Measurements from ENCODE around the gene MRPS25. TPM values are rescaled to one million over a fixed set of nuclear protein-coding genes. Genes with fewer than 3 reads are reported as not detected.

The MRPS25 gene
- polyA plus RNA-seq, 1 of the 3 experiments (the other 2 are of a cell fraction) = 41.5 TPM

Other genes starting within 250 kb of the MRPS25 start
- gene FGD5, start 246.4 kb downstream of the MRPS25 start, polyA plus RNA-seq (2012; rRNA removed) = not detected in 2 replicates
- gene NR2C2, start 117.7 kb downstream of the MRPS25 start, polyA plus RNA-seq (2012; rRNA removed) = 13.1 TPM in 2 replicates
- gene RBSN, start 33.8 kb upstream of the MRPS25 start, polyA plus RNA-seq (2012; rRNA removed) = 4.7 and 6.2 TPM in 2 replicates
- gene CAPN7, start 140.9 kb upstream of the MRPS25 start, polyA plus RNA-seq (2012; rRNA removed) = 7.3 and 11.1 TPM in 2 replicates

All from SK-N-SH (cell line).